ENCODE measurements around the gene CTCF. TPM values are rescaled to one million over a fixed set of nuclear protein-coding genes. Genes with fewer than 3 reads are reported as not detected.

Gene CTCF
- total and polyA plus RNA-seq, 2 donors (not counting 3 experiments of a cell fraction or from before 2014, with no cell fraction given) = 20.7 to 40.0 TPM

GRCh38 chr16:67551972-67552371, 10.4 kb upstream of the CTCF start:
- Histone ChIP-seq H3K4me3 (replicated peaks in 1 of 3; ENCODE audit: insufficient read depth in 1 of 3, low read depth in 1 of 3, low read length in 3 of 3) (no peak overlapping the region), H3K9me3 (replicated peaks; ENCODE audit: control insufficient read depth, insufficient read depth, low read length) (no peaks in the 10 kb centered on the region), H3K27me3 (ENCODE audit: control insufficient read depth in 2 of 2, insufficient read depth in 2 of 2, low read length in 2 of 2) (no peaks in the 10 kb centered on the region), H3K9me1 (replicated peaks; ENCODE audit: control insufficient read depth, extremely low read depth, insufficient read depth, low read length) (no peaks in the 10 kb centered on the region), H3K36me3 (ENCODE audit: control insufficient read depth in 2 of 2, extremely low read depth in 1 of 2, insufficient read depth in 2 of 2, low read length in 2 of 2) (peaks cover 0 to 4% of the 10 kb centered on the region in 2 experiments), H3K4me2 (ENCODE audit: insufficient read depth, low read length) (no peak overlapping the region), H4K20me1 (replicated peaks; ENCODE audit: control insufficient read depth, extremely low read depth, insufficient read depth, low read length) (no peaks in the 10 kb centered on the region), H2AFZ (ENCODE audit: low read depth, low read length) (no peak overlapping the region), H3K4me1 (ENCODE audit: control insufficient read depth, extremely low read depth, insufficient read depth, low read length) (peaks cover 32% of the 10 kb centered on the region), H3K9ac (replicated peaks; ENCODE audit: extremely low read depth, insufficient read depth, low read length) (no peak overlapping the region), H3K79me2 (ENCODE audit: control insufficient read depth, insufficient read depth, low read length) (no peaks in the 10 kb centered on the region), H3K27ac (ENCODE audit: insufficient read depth, low read depth, low read length) (no peak overlapping the region)
- BruUV-seq (replicated peaks) = no TSS peak
- FAIRE-seq = no peak
- CTCF ChIA-PET = interaction anchor here (1.1 to 1.2 kb wide), 2 partner anchors 10 to 11 kb away, joined by 5 read pairs; partner anchors contain the start of gene CTCF
- intact Hi-C loops (cut with micrococcal nuclease) (no loop called here), dilution Hi-C loops (cut with MboI; ENCODE audit: extremely low pct_ligation_motif_present, low sequenced_read_pairs) (no loop called here)
- no peak for DNase-seq (ENCODE audit: low read depth, low spot score)
- TF ChIP-seq MYC (IDR thresholded peaks at IDR 0.05; ENCODE audit: low read depth, low read length) (no peak), FOS (IDR thresholded peaks at IDR 0.05; ENCODE audit: borderline replicate concordance, insufficient read depth, low read length) (no peak), MAX (IDR thresholded peaks at IDR 0.05; ENCODE audit: insufficient read depth, insufficient read length) (no peak), EZH2 (IDR thresholded peaks at IDR 0.05; ENCODE audit: borderline replicate concordance, low read depth, low read length, severe bottlenecking) (no peak), JUN (IDR thresholded peaks at IDR 0.05; ENCODE audit: borderline replicate concordance, insufficient read depth, insufficient read length, low read depth) (no peak), POLR2AphosphoS5 (IDR thresholded peaks at IDR 0.05; ENCODE audit: insufficient read depth, low read depth, low read length) (no peak), GATA2 (IDR thresholded peaks at IDR 0.05; ENCODE audit: insufficient read depth, insufficient read length, low read depth, low read length) (no peak), CTCF (IDR thresholded peaks at IDR 0.05; ENCODE audit: extremely low read depth in 1 of 2, insufficient read depth in 1 of 2, low read depth in 1 of 2, low read length in 2 of 2) (no peak)
- POLR2A ChIA-PET = interaction anchor here (1.6 kb wide), 1 partner anchor 9 kb away, joined by 4 read pairs; no protein-coding TSS in a partner anchor

All from endothelial cell of umbilical vein (primary cell).